RWPE1 (cell line): ENCODE measurements around the gene FCER1G.

ENCODE experiments used
- CTCF ChIA-PET: fragments of 350-600 bp; sonication (Branson Sonifier 250); formaldehyde crosslinking; extraction: SDS; loops from one replicate; lab custom pipeline; 2021; lab: Yijun Ruan, JAX
- POLR2A ChIA-PET: fragments of 400-600 bp; formaldehyde crosslinking; extraction: SDS; loops from one replicate; lab custom pipeline; 2020; ENCODE audit warnings: antibody characterized with exemption; ENCODE audit not compliant: low non-redundant PET; lab: Yijun Ruan, JAX
- DNase-seq: peaks from one replicate; pipeline ENCODE4 v3.0.0; 2012; ENCODE audit warnings: low spot score
- H3K27ac ChIP-seq: fragments of 450-650 bp; 2 replicates; pipeline ENCODE4 v1.5.1; 2017
- CTCF ChIP-seq: fragments of 450-650 bp; conservative IDR thresholded peaks from 2 replicates; pipeline ENCODE4 v1.5.1; 2017; ENCODE audit warnings: low read depth, mild to moderate bottlenecking

Gene FCER1G

GRCh38 chr1:161185282-161185682 lies 29.8 kb upstream of the FCER1G start:
- no peak for TF ChIP-seq CTCF
- DNase-seq: no peak
- H3K27ac ChIP-seq: no peak overlapping the region
- CTCF ChIA-PET: no interaction called here
- POLR2A ChIA-PET: no interaction called here

GRCh38 chr1:161185732-161186311 lies 29.3 kb upstream of the FCER1G start:
- CTCF ChIA-PET: interaction anchor here (1.0 kb wide), 1 partner anchor 14 kb away, joined by 4 read pairs; no protein-coding TSS in a partner anchor
- no peak for TF ChIP-seq CTCF
- no peak for DNase-seq

DNA sequence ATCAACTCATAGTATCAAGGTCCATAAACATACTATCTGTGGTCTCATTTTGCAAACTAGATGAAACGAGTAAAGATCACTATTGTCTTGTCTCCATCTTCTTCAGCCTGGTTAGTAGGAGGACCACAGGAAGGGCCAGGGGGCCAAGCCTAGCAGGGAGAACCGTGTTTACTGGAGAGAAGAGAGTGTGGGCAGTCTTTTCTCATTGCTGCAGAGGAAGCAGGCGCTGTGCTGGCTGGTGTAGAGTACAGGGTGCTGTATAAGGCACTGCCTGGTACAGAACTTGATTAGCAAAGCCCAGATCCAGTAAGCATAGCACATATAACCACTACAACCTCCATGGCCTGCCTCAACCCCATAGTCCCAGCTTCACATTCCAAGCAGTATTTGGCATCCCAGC lies 27.8 kb upstream of the FCER1G start:
- no peak for TF ChIP-seq CTCF
- POLR2A ChIA-PET: no interaction called here
- CTCF ChIA-PET: interaction anchor here (0.6 to 0.8 kb wide), 2 partner anchors 39 to 201 kb away, joined by 3 to 4 read pairs; no protein-coding TSS in a partner anchor
- H3K27ac ChIP-seq: no peak overlapping the region
- DNase-seq: no peak

More at GRCh38 chr1:161185732-161186311, 29.3 kb upstream of the FCER1G start:
- H3K27ac ChIP-seq: no peak overlapping the region
- POLR2A ChIA-PET: no interaction called here

- no peak for TF ChIP-seq CTCF
- CTCF ChIA-PET: interaction anchor here (0.6 kb wide), 1 partner anchor 252 kb away, joined by 4 read pairs; no protein-coding TSS in a partner anchor
- POLR2A ChIA-PET: no interaction called here
Observed at GRCh38 chr1:161188381-161188780, 26.7 kb upstream of the FCER1G start.

DNA sequence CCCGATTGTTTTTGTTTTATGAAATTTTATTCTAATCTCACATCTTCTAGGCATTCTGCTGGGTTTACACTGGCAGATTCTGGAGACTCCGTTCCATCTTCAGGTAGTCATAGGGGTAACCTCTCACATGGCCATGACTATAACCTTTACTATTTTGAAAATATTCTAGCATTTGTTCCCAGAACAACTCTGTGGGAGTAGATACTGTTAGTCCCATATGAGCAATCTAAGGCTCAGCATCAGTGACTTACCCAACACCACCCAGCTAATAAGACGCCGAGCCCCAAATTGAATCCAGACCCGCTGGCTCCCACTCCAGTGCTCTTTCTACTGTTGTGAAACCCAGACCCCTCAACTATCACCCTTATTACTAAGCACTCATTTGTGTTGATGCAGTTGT lies 26.1 kb upstream of the FCER1G start:
- TF ChIP-seq CTCF: no peak
- POLR2A ChIA-PET: no interaction called here
- no peak for DNase-seq
- CTCF ChIA-PET: no interaction called here
- no peak overlapping the region for H3K27ac ChIP-seq

More at GRCh38 chr1:161188381-161188780, 26.7 kb upstream of the FCER1G start:
- H3K27ac ChIP-seq: no peak overlapping the region
- no peak for DNase-seq

GRCh38 chr1:161190962-161191521 lies 24.1 kb upstream of the FCER1G start:
- POLR2A ChIA-PET: no interaction called here
- no peak overlapping the region for H3K27ac ChIP-seq
- DNase-seq: no peak
- no peak for TF ChIP-seq CTCF
- CTCF ChIA-PET: interaction anchor here (1.0 to 1.1 kb wide), 2 partner anchors 10 to 191 kb away, joined by 3 read pairs; no protein-coding TSS in a partner anchor
